GM19099 (cell line): Measurements from ENCODE around the gene MICOS13.

Source experiments
- POLR2A ChIP-seq: IDR thresholded peaks from 3 replicates; pipeline ENCODE4 v1.6.1; 2011; ENCODE audit warnings: low read depth; ENCODE audit not compliant: insufficient read length; ENCODE audit errors: extremely low read depth

MICOS13 gene

GRCh38 chr19:5707576-5708575 lies 27.6 kb upstream of the MICOS13 start:
- no peak for TF ChIP-seq POLR2A

GRCh38 chr19:5706876-5707573 lies 26.7 kb upstream of the MICOS13 start:
- no peak for TF ChIP-seq POLR2A

- no peak for TF ChIP-seq POLR2A
Observed at GRCh38 chr19:5705552-5705951, 25.2 kb upstream of the MICOS13 start.

GRCh38 chr19:5703819-5704818 lies 23.8 kb upstream of the MICOS13 start:
- no peak for TF ChIP-seq POLR2A

GRCh38 chr19:5700455-5701092 lies 20.3 kb upstream of the MICOS13 start:
- TF ChIP-seq POLR2A = no peak

GRCh38 chr19:5698635-5699422 lies 18.5 kb upstream of the MICOS13 start:
- TF ChIP-seq POLR2A = no peak

GRCh38 chr19:5697890-5698634 lies 17.7 kb upstream of the MICOS13 start:
- TF ChIP-seq POLR2A = peak; percentile 22

- no peak for TF ChIP-seq POLR2A
Observed at GRCh38 chr19:5697022-5697889, 16.9 kb upstream of the MICOS13 start.

GRCh38 chr19:5696196-5697021 lies 16.1 kb upstream of the MICOS13 start:
- no peak for TF ChIP-seq POLR2A

GRCh38 chr19:5695649-5696195 lies 15.4 kb upstream of the MICOS13 start:
- TF ChIP-seq POLR2A = no peak
